Vagina (tissue), 2 donors: ENCODE results near the gene DDX10. TPM values are rescaled to one million over a fixed set of nuclear protein-coding genes. Genes with fewer than 3 reads are reported as not detected.
"Not testable (repeated sequence)": the region's sequence is repeated elsewhere in the genome, so short reads cannot be mapped to it uniquely, and the experiment has no call there.

ENCODE experiments used
- DNase-seq, 2 donors: peaks; one replicate each; pipeline ENCODE4 v3.0.0-alpha.2; 2017; ENCODE audit errors: extremely low spot score in 2 of 2
- H3K27ac ChIP-seq: fragments of 200-600 bp; sonication (generic); one replicate; pipeline ENCODE4 v1.5.1; 2019
- H3K27me3 ChIP-seq: fragments of 200-600 bp; sonication (generic); one replicate; pipeline ENCODE4 v1.5.1; 2019
- H3K36me3 ChIP-seq, 2 donors: fragments of 200-600 bp; sonication (generic); one replicate each; pipeline ENCODE4 v1.5.1; 2017 to 2019
- H3K4me1 ChIP-seq: fragments of 200-600 bp; sonication (generic); one replicate; pipeline ENCODE4 v1.5.1; 2019
- H3K4me3 ChIP-seq, 2 donors: fragments of 200-600 bp; sonication (generic); 1 replicate in 1 of 2; 2 replicates in 1 of 2; pipeline ENCODE4 v1.5.1; 2016 to 2019
- H3K9me3 ChIP-seq: fragments of 200-600 bp; sonication (generic); one replicate; pipeline ENCODE4 v1.5.1; 2019
- POLR2A ChIP-seq, 2 donors: fragments of 450-650 bp; IDR thresholded peaks; one replicate each; pipeline ENCODE4 v1.6.1; 2017; ENCODE audit warnings: antibody characterized with exemption in 2 of 2, mild to moderate bottlenecking in 2 of 2, moderate library complexity in 2 of 2
- POLR2AphosphoS5 ChIP-seq, 2 donors: sonication (generic); formaldehyde crosslinking; IDR thresholded peaks; one replicate each; pipeline ENCODE4 v1.9.0; 2017; ENCODE audit warnings: antibody characterized with exemption in 2 of 2, mild to moderate bottlenecking in 2 of 2, low read depth in 1 of 2; ENCODE audit not compliant: insufficient read depth in 1 of 2
- intact Hi-C: fragments of 100-400 bp; cut with DNase I; formaldehyde crosslinking; loops from one replicate; pipeline ENCODE4 v1.15.1; 2023
- total RNA-seq: library from RNA; depleted of rRNA; stranded (reverse); fragments of >200 nt; gene quantifications from one replicate; pipeline ENCODE4 v1.2.3, GENCODE V29; 2016
- TF ChIP-seq, protein P1 (sequence below), 3 experiments: fragments of 450-650 bp in 2 of 3; fragments of 200-600 bp in 1 of 3; sonication (generic) in 1 of 3; IDR thresholded peaks; one replicate each; pipeline ENCODE4 v1.5.1; 2017 to 2019; ENCODE audit warnings: antibody characterized with exemption in 3 of 3, mild to moderate bottlenecking in 2 of 3, moderate library complexity in 2 of 3

Gene DDX10
- total RNA-seq, 1 donor from 2014 or later: 23.8 TPM

DNA sequence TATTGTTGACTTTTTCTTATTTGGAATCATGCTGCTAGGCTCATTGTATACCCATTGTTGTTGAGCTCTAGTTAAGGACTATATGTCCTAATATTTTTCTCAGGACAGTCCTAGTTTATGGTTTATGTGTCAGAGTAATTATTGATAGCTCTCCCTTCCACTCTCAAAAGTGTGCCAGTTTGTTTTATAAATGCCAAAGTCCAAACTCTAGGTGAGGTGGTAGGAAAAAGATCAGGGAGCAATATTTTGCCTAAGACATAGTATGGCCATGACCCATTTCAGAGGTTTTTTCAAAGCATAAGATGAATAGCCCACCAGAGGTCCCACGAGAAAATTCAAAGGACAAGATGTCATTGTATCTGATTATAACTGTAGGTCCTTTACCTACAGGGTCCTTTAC lies 20.9 kb upstream of the DDX10 start:
- H3K36me3 ChIP-seq: no peaks in the 10 kb centered on the region
- no peak overlapping the region for H3K4me3 ChIP-seq
- no peak for TF ChIP-seq POLR2A (IDR thresholded peaks at IDR 0.05)
- no peak for TF ChIP-seq POLR2AphosphoS5 (IDR thresholded peaks at IDR 0.05; ENCODE audit: insufficient read depth in 1 of 2, low read depth in 1 of 2)
- TF ChIP-seq, protein P1, sequence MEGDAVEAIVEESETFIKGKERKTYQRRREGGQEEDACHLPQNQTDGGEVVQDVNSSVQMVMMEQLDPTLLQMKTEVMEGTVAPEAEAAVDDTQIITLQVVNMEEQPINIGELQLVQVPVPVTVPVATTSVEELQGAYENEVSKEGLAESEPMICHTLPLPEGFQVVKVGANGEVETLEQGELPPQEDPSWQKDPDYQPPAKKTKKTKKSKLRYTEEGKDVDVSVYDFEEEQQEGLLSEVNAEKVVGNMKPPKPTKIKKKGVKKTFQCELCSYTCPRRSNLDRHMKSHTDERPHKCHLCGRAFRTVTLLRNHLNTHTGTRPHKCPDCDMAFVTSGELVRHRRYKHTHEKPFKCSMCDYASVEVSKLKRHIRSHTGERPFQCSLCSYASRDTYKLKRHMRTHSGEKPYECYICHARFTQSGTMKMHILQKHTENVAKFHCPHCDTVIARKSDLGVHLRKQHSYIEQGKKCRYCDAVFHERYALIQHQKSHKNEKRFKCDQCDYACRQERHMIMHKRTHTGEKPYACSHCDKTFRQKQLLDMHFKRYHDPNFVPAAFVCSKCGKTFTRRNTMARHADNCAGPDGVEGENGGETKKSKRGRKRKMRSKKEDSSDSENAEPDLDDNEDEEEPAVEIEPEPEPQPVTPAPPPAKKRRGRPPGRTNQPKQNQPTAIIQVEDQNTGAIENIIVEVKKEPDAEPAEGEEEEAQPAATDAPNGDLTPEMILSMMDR (IDR thresholded peaks at IDR 0.05): no peak
- no peaks in the 10 kb centered on the region for H3K9me3 ChIP-seq
- no peak overlapping the region for H3K27ac ChIP-seq
- DNase-seq: no peak
- peaks cover 7% of the 10 kb centered on the region for H3K4me1 ChIP-seq
- intact Hi-C loops: no loop called here
- H3K27me3 ChIP-seq: no peaks in the 10 kb centered on the region

DNA sequence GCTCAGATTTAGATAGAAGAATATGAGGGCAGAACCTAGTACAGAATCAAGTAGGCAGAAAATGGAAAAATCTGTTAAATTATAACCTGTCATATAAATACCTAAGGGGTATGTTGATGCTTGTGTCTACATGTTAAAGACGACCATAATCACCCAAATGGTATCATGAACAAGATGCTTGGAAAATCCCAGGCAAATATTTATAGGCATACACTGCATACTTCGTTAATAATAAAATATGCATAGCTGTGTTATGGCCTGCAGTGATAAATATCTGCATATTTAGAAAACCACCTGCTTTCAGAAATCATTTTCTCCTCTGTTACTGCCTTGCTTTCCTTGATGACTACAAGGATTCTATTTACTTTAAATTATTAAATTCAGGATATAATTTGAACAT lies 18.9 kb upstream of the DDX10 start:
- no peaks in the 10 kb centered on the region for H3K9me3 ChIP-seq
- peaks cover 7% of the 10 kb centered on the region for H3K4me1 ChIP-seq
- H3K4me3 ChIP-seq: no peak overlapping the region
- H3K36me3 ChIP-seq: no peaks in the 10 kb centered on the region
- no peak overlapping the region for H3K27ac ChIP-seq
- DNase-seq: no peak
- intact Hi-C loops: no loop called here
- TF ChIP-seq, protein P1 (IDR thresholded peaks at IDR 0.05): no peak
- TF ChIP-seq POLR2AphosphoS5 (IDR thresholded peaks at IDR 0.05; ENCODE audit: insufficient read depth in 1 of 2, low read depth in 1 of 2) (no peak), POLR2A (IDR thresholded peaks at IDR 0.05) (no peak)
- no peaks in the 10 kb centered on the region for H3K27me3 ChIP-seq

DNA sequence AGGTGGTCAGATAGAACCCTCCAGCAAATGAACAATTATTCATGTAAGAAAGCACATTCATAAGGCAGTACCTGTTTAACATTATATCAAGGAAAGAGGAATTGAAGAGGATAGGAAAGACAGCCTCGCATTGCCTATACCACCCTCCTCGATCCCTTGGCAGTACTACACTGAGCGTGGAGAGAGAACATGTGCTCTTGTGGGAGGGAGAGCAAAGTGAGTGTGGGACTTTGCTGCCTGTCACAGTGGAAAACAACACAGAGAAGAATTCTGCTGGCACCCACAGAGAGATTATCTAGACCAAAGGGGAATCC lies 17.5 kb upstream of the DDX10 start:
- H3K36me3 ChIP-seq: no peaks in the 10 kb centered on the region
- H3K4me3 ChIP-seq: no peak overlapping the region
- H3K9me3 ChIP-seq: no peaks in the 10 kb centered on the region
- TF ChIP-seq POLR2A (IDR thresholded peaks at IDR 0.05): no peak
- TF ChIP-seq POLR2AphosphoS5 (IDR thresholded peaks at IDR 0.05; ENCODE audit: insufficient read depth in 1 of 2, low read depth in 1 of 2): no peak
- TF ChIP-seq, protein P1 (IDR thresholded peaks at IDR 0.05): no peak
- intact Hi-C loops: no loop called here
- H3K4me1 ChIP-seq: peaks cover 7% of the 10 kb centered on the region
- no peak overlapping the region for H3K27ac ChIP-seq
- H3K27me3 ChIP-seq: no peaks in the 10 kb centered on the region
- DNase-seq: no peak

DNA sequence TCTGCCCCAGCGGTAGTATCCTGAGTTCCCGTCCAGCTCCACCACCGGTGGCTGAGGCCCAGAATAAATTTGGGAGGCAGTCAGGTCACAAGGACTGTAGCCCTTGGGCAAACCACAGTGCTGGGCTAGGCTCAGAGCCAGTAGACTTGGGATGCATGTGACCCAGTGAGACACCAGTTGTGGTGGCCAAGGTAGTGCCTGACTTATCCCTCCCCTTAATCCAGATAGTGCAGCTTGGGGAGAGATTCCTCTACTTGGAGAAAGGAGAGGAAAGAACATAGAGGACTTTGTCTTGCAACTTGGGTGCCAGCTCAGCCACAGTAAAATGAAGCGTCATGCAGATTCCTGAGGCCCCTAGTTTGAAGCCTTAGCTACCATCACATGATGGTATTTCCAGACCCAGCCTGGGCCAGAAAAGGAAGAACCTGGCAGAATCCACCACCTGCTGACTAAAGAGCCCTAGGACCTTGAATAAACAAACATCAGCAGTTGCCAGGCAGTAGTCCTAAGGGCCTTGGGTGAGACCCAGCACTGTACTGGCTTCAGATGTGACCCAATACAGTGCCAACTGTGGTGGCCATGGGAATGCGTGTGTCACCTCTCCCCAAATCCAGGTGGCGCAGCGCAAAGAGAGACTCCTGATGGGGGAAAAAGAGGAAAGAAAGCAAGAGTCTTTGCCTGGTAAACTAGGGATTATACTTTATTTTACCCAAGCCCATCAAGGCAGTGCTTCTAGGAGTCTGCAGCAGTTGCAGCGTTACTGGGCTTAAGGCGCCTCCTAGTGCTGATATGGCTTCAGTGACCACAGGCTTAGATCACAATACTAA lies 17.0 kb upstream of the DDX10 start:
- no peak overlapping the region for H3K27ac ChIP-seq
- intact Hi-C loops: no loop called here
- TF ChIP-seq, protein P1 (IDR thresholded peaks at IDR 0.05): peak; percentile 38 to 61 (median 60)
- no peak for TF ChIP-seq POLR2A (IDR thresholded peaks at IDR 0.05)

DNA sequence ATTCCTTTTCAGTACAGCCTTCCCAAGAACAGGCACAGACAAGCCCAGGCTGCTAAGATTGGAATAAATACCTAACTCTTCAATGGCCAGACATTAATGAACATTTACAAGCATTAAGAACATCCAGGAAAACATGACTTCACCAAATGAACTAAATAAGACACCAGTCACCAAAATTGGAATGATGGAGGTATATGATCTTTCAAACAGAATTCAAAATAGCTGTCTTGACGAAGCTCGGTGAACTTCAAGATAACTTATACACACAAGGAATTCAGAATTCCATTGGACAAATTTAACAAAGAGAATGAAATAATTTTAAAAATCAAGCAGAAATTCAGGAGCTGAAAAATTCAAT lies 16.4 kb upstream of the DDX10 start:
- no peaks in the 10 kb centered on the region for H3K9me3 ChIP-seq
- peak in 1 of 2 donors; percentile 37 for TF ChIP-seq POLR2AphosphoS5 (IDR thresholded peaks at IDR 0.05; ENCODE audit: insufficient read depth in 1 of 2, low read depth in 1 of 2)
- no peak for TF ChIP-seq POLR2A (IDR thresholded peaks at IDR 0.05)
- TF ChIP-seq, protein P1 (IDR thresholded peaks at IDR 0.05): peak in 1 of 3 experiments; percentile 5
- no peaks in the 10 kb centered on the region for H3K27me3 ChIP-seq
- peaks cover 7% of the 10 kb centered on the region for H3K4me1 ChIP-seq
- intact Hi-C loops: no loop called here
- DNase-seq: no peak
- no peaks in the 10 kb centered on the region for H3K36me3 ChIP-seq
- no peak overlapping the region for H3K27ac ChIP-seq
- no peak overlapping the region for H3K4me3 ChIP-seq

More for the DNA sequence above, 17.0 kb upstream of the DDX10 start:
- peaks cover 7% of the 10 kb centered on the region for H3K4me1 ChIP-seq
- no peaks in the 10 kb centered on the region for H3K27me3 ChIP-seq
- H3K4me3 ChIP-seq: no peak overlapping the region
- no peaks in the 10 kb centered on the region for H3K36me3 ChIP-seq
- no peaks in the 10 kb centered on the region for H3K9me3 ChIP-seq
- no peak for DNase-seq

DNA sequence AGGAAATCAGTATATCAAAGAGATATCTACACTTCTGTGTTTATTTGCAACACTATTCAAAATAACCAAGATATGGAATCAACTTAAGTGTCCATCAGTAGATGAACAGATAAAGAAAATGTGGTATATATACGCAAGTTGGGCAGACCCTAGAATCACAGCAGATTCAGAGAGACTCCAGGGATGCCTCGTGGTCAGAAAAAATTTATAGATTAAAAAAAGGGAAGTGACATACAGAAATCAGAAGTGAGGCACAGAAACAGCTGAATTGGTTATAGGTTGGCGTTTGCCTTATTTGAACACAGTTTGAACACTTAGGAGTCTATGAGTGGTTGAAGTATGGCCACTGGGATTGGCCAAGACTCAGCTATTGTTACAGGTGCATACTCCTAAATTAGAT lies 10.8 kb upstream of the DDX10 start:
- H3K27ac ChIP-seq, intact Hi-C loops, H3K4me3 ChIP-seq, H3K36me3 ChIP-seq, H3K27me3 ChIP-seq, H3K4me1 ChIP-seq, DNase-seq, H3K9me3 ChIP-seq: not testable (repeated sequence)
